ENCODE measurements around the gene ASTN2.

GRCh38 chr9:117028103-117028858 is 386.6 kb downstream of the ASTN2 start:
- no peak for TF ChIP-seq CTCF (IDR thresholded peaks at IDR 0.05)
- TF ChIP-seq EP300 (IDR thresholded peaks at IDR 0.05; ENCODE audit: low read depth): no peak
- TF ChIP-seq POLR2A (IDR thresholded peaks at IDR 0.05): no peak
- TF ChIP-seq POLR2AphosphoS5 (IDR thresholded peaks at IDR 0.05): no peak

Measured in transverse colon (tissue), 4 donors.